ENCODE results near the gene S100A2. TPM values are rescaled to one million over a fixed set of nuclear protein-coding genes. Genes with fewer than 3 reads are reported as not detected.

S100A2 gene
- total RNA-seq, 3 donors from 2014 or later = 0.33 to 5.4 TPM; not detected in 1

DNA sequence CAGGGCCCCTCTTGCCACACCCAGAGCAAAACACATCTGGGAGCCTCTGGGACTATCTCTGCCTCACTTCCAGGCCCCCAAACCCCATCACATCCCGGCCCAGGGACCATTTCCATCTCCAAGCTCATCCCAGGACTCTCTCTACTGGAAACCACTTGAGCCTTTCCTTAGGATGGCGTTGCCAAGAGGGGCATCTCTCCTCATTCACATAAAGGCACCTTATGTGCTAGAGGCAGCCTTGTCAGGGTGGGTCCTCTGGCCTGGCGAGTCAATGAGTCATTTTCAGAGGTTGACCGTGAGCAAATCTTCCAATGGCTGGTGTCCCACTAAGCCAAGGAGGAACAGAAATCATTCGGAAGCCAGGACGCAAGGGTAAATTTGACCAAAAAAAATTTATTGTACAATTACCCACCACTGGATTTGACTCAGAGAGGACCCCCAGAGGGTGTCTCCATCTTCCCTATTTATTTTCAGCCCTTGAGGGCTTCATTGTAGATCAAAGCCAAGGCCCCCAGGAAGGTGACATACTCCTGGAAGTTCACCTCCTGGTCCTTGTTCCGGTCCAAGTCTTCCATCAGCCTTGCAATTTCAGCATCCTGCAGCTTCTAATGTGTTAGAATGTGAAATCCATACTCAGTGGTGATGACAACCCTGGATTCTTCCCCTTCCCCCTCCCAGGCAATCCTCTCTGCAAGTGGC lies 31.3 kb downstream of the S100A2 start:
- H3K9me3 ChIP-seq = no peaks in the 10 kb centered on the region
- peak overlapping the region; percentile 76 to 91 (median 86) for H3K4me3 ChIP-seq
- DNase-seq (ENCODE audit: low spot score in 2 of 2) = no peak
- no peaks in the 10 kb centered on the region for H3K27me3 ChIP-seq
- no peaks in the 10 kb centered on the region for H3K4me1 ChIP-seq
- TF ChIP-seq POLR2AphosphoS5 (IDR thresholded peaks at IDR 0.05) = no peak
- TF ChIP-seq, protein P1, sequence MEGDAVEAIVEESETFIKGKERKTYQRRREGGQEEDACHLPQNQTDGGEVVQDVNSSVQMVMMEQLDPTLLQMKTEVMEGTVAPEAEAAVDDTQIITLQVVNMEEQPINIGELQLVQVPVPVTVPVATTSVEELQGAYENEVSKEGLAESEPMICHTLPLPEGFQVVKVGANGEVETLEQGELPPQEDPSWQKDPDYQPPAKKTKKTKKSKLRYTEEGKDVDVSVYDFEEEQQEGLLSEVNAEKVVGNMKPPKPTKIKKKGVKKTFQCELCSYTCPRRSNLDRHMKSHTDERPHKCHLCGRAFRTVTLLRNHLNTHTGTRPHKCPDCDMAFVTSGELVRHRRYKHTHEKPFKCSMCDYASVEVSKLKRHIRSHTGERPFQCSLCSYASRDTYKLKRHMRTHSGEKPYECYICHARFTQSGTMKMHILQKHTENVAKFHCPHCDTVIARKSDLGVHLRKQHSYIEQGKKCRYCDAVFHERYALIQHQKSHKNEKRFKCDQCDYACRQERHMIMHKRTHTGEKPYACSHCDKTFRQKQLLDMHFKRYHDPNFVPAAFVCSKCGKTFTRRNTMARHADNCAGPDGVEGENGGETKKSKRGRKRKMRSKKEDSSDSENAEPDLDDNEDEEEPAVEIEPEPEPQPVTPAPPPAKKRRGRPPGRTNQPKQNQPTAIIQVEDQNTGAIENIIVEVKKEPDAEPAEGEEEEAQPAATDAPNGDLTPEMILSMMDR (IDR thresholded peaks at IDR 0.05) = no peak
- no peak for TF ChIP-seq POLR2A (IDR thresholded peaks at IDR 0.05)
- no peaks in the 10 kb centered on the region for H3K36me3 ChIP-seq
- intact Hi-C loops (cut with DNase I; ENCODE audit: low total_unique reads) = no loop called here
- peak overlapping the region; percentile 98 to 99 for H3K27ac ChIP-seq

- H3K27ac ChIP-seq = peak overlapping the region; percentile 98 to 99
- no peaks in the 10 kb centered on the region for H3K9me3 ChIP-seq
- H3K4me1 ChIP-seq = no peaks in the 10 kb centered on the region
- H3K27me3 ChIP-seq = no peaks in the 10 kb centered on the region
- TF ChIP-seq POLR2A (IDR thresholded peaks at IDR 0.05) = no peak
- TF ChIP-seq POLR2AphosphoS5 (IDR thresholded peaks at IDR 0.05) = peak in 1 of 3 donors; percentile 18
- H3K4me3 ChIP-seq = peak overlapping the region; percentile 76 to 91 (median 86)
- no peaks in the 10 kb centered on the region for H3K36me3 ChIP-seq
- DNase-seq (ENCODE audit: low spot score in 2 of 2) = no peak
- intact Hi-C loops (cut with DNase I; ENCODE audit: low total_unique reads) = no loop called here
Measured at GRCh38 chr1:153533689-153534201, 31.9 kb downstream of the S100A2 start.

DNA sequence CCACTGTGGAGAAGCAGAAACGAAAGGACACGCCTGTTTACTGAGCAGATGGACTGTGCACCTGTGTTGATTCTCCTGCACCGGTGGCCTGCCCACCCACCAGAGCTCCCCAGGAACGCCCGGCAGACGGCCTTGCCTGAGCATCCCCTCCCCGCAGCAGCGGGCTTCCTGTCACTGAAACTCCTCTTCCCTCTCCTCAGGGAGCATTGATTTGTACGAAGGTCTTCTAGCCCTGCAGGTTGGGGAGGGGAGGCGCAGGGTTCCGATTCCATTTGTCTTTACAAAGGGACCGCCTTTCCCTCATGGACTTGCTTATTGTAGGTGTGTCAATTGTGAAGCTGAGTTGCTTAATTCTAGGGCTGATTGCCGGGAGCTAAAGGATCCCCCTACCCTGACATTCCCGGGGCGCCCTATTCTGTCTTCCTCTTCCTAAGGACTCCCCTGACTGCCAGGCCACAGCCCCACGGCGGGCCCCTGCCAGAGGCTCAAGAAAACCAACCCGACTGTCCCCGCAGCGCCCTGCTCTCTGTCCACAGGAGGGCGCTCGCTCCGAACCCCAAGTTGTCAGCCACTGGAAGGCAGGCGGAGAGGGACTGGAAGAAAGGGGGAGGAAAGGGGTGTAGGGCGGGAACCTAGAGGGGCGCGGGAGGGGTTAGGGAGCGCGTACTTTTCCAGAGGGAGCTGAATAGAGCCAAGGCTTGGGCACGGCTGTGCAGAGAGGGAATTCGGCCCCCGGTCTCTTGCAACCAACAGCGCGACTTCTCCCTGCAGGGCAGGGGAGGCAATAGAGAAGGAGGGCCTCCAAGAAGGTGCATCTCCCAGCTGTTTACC lies 32.7 kb downstream of the S100A2 start:
- intact Hi-C loops (cut with DNase I; ENCODE audit: low total_unique reads) = no loop called here
- H3K27me3 ChIP-seq = no peaks in the 10 kb centered on the region
- peak; percentile 43 to 62 (median 57) for TF ChIP-seq POLR2AphosphoS5 (IDR thresholded peaks at IDR 0.05)
- TF ChIP-seq, protein P1 (IDR thresholded peaks at IDR 0.05) = peak; percentile 21 to 94 (median 85)
- no peak for TF ChIP-seq POLR2A (IDR thresholded peaks at IDR 0.05)
- H3K36me3 ChIP-seq = no peaks in the 10 kb centered on the region
- no peaks in the 10 kb centered on the region for H3K4me1 ChIP-seq
- no peaks in the 10 kb centered on the region for H3K9me3 ChIP-seq
- peak overlapping the region; percentile 76 to 91 (median 86) for H3K4me3 ChIP-seq
- DNase-seq (ENCODE audit: low spot score in 2 of 2) = peak; percentile 81 to 87
- H3K27ac ChIP-seq = peak overlapping the region; percentile 98 to 99

- H3K4me1 ChIP-seq = no peaks in the 10 kb centered on the region
- no peaks in the 10 kb centered on the region for H3K27me3 ChIP-seq
- no peak for DNase-seq (ENCODE audit: low spot score in 2 of 2)
- intact Hi-C loops (cut with DNase I; ENCODE audit: low total_unique reads) = no loop called here
- H3K27ac ChIP-seq = peak overlapping the region; percentile 28 to 99
- H3K4me3 ChIP-seq = no peak overlapping the region
- H3K36me3 ChIP-seq = no peaks in the 10 kb centered on the region
- no peaks in the 10 kb centered on the region for H3K9me3 ChIP-seq
- no peak for TF ChIP-seq POLR2A (IDR thresholded peaks at IDR 0.05)
- TF ChIP-seq POLR2AphosphoS5 (IDR thresholded peaks at IDR 0.05) = no peak
- TF ChIP-seq, protein P1 (IDR thresholded peaks at IDR 0.05) = no peak
Measured at GRCh38 chr1:153532181-153532580, 33.5 kb downstream of the S100A2 start.

DNA sequence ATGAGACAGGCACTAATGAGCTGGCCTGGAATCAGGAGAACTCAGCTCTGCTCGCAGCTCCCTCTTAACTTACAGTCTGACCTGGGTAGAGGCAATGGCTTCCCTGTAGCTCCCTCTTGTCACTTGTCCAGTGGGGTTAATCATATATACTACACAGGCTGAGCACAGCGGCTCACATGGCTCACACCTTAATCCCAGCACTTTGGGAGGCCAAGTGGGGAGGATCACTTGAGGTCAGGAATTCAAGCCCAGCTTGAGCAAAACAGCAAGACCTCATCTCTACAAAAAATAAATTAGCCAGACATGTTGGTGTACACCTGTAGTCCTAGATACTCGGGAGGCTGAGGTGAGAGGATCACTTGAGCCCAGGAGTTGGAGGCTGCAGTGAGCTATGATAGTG lies 34.0 kb downstream of the S100A2 start:
- intact Hi-C loops (cut with DNase I; ENCODE audit: low total_unique reads) = loop anchor here (2.0 kb wide), 1 partner anchor 33 kb away; the partner anchor contains the start of gene S100A2
- no peaks in the 10 kb centered on the region for H3K36me3 ChIP-seq
- peak overlapping the region; percentile 40 to 99 for H3K27ac ChIP-seq
- no peaks in the 10 kb centered on the region for H3K9me3 ChIP-seq
- H3K4me3 ChIP-seq = no peak overlapping the region
- H3K27me3 ChIP-seq = no peaks in the 10 kb centered on the region
- DNase-seq (ENCODE audit: low spot score in 2 of 2) = no peak
- H3K4me1 ChIP-seq = peaks cover 0 to 2% of the 10 kb centered on the region in 2 donors
- TF ChIP-seq POLR2AphosphoS5 (IDR thresholded peaks at IDR 0.05) (no peak), POLR2A (IDR thresholded peaks at IDR 0.05) (no peak)
- TF ChIP-seq, protein P1 (IDR thresholded peaks at IDR 0.05) = no peak
